Inferior parietal cortex (tissue), 1 donor: Measurements from ENCODE around the gene EFNA4.

Experiments
- DNase-seq: peaks from one replicate; pipeline ENCODE4 v3.0.0-alpha.2; 2016; ENCODE audit errors: extremely low spot score

EFNA4 gene

DNA sequence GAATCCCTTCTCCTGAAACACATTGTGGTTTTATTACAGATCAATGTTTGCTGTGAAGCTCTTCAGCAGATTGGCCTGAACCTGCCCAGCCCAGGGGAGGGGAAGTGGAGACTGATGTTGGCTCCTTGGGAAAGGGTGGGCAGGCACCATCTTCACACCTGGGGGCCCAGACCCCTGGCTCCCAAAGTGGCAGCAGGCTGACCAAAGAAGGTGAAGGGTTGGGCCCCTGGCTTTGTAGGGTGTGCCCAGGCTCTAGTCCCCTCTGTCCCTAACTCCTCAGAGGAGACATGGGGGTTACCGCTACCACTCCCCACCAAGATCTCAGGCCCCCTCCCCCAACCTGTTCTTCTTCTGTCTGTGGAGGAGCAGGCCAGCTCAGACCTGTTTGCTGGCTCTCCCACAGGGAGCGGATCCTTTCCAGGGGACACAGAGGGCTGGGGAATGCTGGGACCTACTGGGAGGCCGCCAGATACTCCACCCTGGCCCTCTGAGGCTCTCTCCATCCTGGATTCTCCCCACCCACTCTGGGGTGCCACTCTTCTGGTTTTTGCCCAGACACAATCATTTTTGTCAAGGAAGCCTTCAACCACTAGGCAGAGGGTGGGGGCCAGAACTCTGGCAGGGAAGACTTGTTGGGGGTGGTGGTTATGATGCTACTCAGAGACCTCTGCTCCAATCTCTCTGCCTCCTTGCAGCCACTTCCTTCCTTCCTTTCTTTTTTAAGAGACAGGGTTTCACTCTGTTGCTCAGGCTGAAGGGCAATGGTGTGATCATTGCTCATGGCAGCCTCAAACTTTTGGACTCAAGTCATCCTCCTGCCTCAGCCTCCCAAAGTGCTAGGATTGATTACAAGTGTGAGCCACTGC, 10.1 kb downstream of the EFNA4 start:
- DNase-seq: no peak

DNA sequence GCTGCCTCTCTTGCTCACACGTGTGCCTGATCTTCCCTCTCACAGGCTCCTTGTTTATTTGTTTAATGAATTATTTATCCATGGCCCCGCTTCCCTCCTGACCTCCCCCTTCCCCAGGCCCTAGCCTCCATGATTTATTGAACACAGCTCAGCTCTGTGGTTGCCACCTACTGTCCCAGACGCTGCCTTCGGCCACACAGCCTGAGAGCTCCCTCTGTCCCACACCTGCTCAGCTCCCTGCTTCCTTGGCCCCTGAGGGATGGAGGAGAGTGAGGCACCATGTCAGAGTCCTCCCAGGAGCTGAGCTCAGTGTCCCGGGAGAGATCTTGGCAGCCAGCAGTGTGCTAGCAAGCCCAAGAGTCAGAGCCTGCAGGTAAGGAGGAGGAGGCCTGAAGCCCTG, 12.0 kb downstream of the EFNA4 start:
- no peak for DNase-seq

DNA sequence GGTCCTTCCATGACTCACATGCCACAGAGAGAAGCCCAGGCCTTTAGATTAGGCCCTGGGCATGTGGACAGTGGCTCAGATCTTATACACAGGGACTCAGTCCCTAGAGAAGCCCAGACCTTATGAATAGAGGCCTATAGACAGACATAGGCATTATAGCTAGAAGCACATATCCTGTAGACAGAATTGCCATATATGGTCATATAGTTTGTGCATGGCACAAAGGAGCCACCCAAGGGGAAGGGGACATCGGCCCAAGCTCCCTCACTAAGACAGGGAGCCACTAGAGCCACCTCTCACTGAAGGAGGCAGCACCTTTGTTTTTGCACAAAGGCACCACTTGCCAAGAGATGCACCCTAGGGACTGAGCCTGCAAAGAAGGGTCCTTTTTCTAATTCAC, 12.8 kb downstream of the EFNA4 start:
- no peak for DNase-seq

DNA sequence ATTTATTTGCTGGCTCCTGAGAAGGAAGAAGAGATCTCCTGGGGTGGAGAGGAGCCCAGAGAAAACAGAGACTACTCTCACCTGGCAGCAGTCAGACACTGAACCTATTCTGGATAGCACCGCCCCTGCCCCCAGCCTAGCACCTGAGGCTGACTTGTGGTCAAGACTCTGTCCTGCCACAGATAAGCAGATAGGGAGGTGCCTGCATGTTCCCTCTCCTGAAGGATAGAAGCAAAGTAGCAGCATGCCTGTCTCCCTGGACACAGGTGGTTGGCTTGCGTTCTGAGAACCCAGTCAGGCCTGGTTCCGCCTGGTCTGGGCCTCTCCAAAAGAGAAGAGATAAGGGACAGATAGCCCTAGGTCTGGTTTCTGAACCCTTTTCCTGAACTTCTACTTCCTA, 13.8 kb downstream of the EFNA4 start:
- no peak for DNase-seq

DNA sequence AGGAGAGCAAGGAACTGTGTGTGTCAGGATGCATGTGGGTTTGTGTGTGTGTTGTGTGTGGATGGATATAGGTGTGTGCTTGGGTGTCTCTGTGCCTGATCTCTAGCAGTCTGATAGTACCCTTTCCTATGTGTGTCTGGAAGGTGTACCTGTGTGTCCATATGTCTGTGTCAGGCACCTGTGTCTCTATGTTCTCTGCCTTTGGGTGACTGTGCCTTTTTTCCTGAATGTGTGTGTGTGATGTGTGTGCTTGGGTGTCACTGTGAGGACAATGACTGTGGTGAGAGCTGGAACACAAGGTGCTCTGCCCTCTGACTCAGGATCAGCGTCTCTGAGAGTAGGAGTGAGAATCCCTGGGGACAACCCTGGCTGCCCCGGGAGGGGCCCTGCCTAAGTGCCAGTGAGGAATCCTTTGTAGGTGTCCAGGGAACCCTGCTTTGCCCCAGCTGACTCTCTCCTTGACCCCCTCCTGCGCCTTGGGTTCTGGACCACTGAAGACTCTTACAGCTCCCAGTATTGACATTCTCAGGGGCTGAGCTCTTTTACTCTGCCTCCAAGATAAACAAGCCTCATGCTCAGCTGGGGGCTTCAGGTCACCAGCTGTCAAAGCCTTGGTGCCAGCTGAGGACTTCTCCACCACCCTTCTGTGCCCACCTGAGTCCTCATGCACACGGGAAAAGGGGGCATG, 14.4 kb downstream of the EFNA4 start:
- no peak for DNase-seq

DNA sequence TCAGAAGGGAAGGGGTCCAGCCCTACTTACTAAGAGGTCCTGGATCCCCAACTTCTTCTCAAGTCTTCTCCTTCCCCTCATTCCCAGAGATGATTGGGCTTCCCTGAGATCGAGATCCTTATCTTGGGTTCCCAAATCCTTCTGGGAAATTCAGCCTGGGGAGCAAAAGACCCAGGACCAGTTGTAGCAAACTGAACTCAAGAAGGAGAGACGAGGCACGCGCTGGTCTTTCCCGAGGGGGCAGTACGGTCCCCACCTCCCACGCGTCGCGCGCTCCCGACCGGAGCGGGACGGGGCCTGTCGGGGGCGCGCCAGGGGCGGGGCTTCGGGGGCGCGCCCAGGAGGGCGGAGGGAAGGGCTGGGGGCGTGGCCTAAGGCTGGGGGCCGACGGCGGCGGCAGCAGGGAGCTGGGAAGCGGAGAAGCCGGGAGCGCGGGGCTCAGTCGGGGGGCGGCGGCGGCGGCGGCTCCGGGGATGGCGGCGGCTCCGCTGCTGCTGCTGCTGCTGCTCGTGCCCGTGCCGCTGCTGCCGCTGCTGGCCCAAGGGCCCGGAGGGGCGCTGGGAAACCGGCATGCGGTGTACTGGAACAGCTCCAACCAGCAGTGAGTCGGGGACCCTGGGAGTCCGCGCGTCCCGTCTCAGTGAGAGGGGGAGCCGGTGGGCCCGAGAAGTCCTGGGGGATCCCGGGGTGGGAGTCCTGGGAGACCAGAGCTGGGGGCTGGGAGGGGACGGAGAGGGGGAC, 15.1 kb downstream of the EFNA4 start, which contains the start of gene EFNA3:
Gene EFNA3, plus strand, starts transcription at position 369 of the 741 bp plus-strand sequence. Its CDS starts 105 bp downstream, at position 474.
- no peak for DNase-seq

DNA sequence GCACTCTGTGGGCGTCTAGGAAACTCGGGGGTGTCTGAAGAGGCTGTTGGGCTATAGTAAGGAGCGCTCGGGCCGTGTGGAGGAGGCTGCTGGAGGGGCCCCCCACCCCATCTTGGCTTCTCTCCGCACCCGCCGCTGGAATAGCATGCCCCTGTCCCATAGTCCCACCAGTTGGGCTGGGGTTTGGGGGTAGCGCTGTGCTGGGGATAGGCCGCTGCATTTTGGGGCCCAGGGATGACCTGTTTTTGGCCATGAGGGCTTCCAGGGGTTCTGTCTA, 15.6 kb downstream of the EFNA4 start:
- no peak for DNase-seq

DNA sequence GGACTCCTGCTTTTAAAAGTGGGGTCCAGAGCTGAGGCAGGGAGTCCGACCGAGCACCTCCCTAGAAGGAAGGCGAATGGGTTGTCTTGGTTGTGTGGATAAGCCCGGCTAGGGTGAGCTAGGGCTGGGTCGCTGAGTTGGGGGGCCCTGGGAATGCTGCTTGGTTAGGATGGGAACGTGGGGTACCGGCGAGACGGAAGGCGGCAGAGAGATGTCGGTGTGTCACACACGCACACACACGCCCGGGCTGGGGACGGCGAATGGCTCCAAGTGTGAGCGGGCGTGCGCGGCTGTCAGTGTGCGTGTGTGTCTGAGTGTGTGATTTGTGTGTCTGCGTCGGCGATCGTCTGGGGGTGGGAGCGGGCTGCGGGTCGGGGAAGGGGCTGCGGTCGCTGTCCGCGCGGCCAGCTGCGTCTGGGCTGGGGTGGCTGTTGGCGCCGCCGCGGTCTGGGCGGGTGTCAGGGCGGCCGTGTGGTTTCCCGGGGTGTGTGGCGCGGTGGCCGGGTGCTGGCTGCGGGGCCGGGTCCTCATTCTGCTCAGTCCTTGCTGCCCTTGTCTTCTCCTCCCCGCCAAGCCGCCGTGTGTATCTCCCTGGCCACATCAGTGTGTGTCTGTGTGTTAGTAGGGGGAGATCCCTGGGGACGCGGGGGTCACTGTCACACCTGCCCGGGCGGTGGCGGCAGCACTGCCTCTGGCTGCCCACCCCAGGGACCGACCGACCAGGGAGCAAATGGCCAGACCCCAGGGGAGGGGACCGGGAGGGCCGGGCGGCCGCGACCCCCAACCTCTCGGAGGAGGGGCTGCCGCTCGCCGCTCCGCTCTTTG, 16.2 kb downstream of the EFNA4 start:
- no peak for DNase-seq

DNA sequence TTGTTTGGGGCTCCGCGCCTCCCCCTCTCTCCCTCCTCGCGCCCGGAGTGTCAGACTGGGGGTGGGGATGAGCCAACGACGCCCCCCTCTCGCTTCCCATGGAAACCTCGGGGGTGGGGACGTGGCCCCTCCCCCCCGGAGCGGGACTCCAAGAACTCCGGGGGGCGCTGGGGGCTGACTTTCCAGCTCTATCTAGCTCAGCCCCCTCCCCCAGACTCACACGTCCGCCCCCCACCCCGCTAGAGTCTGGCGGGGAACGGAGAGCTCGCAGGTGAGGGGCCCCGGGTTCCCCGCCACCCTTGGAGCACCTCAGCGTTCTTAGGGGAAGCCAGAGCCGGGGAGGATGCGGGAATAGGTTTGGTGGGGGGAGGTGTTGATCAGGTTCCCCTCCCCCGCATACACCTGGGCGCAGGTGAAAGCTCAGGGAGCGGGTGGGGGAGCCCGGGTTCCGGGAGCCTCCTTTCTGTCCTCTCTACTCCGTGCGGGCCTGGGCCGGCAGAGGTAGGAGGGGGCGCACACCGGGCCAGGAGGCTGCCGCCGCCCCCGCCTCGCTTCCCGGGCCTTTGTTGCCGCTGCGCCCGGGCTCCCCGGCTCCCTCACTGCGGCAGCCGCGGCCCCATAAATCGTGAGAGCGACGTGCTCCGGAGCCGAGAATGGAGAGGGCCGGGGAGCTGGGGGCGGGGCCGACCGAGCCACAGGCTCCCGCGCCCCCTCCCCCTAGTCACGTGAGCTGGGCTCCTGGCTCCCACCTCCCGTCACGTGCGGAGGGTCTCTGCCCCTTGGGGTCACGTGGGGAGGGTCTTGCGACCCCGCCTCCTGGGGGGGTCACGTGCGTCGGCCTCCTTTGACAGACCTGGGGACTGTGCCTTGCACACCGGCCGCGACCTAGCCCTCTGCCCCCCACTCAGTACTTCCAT, 17.0 kb downstream of the EFNA4 start:
- DNase-seq: no peak

DNA sequence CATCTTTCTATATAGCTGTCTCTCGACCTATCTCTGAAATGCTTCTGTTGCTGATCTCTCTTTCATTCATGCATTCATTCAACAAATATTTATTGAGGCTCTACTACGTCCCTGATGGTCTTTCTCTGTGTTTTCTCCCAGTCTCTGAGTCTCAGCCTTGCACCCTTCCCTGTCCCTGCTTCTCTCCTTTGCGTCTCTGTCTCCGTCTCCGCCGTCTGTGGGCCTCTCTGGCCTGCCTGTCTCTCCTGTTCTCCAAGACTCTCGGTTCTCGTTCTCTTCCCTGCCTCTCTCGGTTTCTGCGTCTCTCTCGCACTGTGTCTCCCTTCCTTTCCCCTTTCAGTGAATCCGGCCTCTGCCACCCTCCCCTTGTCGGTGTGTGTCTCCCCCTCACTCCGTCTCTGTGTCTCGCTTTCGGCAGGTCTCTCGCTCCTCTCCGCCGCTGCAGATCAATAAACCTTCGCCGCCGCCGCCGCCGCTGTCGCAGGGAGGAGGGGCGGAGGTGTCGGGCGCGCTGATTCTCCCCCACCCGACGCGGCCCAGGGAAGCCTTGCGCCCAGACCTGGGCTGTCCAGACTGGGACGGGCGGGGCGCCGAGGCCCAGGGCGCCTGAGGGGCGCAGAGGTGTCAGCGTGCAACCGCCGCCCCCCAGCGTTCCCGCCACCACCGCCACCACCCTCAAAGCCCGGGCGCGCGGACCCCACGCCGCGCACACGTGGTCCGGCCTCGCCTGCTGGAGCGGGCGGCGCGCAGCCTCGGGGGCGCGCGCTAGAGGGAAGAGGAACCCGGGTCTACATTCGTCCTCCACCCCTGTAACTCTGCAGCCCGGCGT, 18.1 kb downstream of the EFNA4 start:
- DNase-seq: no peak

DNA sequence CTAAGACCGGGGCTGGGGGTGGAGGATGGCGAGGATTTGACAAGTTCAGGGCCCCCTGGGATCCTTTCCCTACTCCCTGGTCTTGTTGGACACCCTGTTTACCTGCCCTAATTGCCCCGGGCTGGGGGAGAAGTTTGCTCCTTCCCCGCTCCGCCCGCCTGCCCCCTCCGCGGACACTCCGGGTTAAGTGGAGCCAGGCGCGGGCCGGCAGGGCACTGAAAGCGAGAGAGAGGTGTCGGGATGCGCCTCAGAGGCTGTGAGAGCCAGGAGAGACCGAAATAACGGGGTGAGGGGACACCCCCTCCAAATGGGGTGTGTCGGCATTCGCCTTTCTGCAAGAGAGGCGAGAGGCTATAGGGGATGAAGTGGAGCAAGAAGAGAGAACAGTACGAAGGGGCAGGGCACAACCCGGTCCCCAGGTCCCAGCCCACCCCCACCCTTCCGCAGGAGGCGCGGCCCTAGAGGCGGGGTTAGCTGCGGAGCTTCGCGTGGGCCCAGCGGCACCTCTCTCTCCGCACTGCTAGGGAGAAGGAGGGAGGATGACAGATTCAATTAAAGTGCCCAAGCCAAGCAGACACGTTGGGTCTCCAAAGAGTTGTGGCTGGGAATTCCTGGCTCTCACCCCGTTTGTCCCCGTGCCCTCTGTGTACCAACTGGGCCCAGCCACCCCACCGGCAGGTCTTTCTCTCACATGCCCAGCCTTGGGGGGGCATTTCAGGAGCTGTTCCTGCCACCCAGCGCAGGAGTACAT, 18.9 kb downstream of the EFNA4 start:
- DNase-seq: no peak

DNA sequence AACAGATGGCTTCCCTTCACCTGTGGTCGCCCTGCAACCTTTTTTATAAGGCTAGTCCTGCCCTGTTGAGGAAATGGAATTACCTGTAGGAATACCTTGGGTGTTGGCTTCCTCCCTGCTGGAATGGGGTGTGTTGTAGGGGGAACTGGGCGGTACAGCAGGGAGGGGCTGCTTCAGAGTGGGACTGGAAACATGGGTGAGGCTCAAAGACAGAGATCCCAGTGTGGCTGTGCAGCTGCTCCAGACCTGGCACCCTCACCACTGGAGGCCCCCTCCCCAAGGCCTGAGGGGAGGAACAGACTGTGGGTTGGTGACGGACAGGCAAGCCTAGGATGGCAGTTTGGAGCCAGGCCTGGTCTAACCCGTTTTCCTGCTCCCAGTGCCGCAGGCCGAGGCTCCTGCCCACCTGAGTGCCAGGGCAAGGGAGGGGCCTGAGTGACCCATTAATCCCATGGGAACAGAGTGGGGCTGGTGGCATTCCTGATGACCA, 19.6 kb downstream of the EFNA4 start:
- no peak for DNase-seq

DNA sequence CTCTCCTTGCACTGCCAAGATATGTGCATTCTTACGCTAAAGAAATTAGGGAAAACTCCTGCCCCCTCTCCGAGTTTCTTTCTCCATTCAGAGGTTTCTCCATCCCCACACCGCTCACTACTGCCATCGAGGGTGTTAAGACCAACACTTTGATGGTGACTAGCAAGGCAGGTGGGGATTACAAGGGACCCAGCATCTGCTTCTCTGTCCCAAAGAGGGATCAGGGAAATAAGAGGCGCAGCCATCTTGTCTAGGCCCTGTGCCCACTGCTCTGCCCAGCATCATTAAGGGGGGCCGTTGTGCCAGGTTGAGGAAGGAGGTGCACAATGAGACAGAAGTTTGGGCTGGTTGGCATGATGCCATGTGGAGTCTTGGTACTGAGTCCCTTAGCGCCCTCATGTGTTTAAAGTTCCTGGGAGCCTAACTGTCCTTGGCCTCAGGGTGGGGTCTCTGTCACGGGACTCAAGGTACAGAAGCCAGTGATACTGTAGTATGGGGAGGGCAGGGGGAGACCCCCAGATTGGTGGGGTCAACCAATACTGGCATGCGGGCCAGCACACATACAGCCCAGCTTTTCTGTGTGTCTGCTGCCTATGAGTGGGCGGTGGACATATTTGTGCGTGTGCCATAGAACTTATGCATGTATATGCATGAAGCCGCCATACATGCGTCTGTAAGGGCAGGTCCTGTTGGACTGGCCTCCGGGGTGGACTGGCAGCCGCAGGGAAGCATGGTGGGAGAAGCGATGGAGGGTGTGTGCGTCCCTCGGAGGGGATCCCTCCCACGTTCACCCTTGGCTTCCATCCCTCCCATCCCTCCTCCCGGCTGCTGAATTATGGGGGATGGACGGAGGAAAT, 20.6 kb downstream of the EFNA4 start:
- no peak for DNase-seq

DNA sequence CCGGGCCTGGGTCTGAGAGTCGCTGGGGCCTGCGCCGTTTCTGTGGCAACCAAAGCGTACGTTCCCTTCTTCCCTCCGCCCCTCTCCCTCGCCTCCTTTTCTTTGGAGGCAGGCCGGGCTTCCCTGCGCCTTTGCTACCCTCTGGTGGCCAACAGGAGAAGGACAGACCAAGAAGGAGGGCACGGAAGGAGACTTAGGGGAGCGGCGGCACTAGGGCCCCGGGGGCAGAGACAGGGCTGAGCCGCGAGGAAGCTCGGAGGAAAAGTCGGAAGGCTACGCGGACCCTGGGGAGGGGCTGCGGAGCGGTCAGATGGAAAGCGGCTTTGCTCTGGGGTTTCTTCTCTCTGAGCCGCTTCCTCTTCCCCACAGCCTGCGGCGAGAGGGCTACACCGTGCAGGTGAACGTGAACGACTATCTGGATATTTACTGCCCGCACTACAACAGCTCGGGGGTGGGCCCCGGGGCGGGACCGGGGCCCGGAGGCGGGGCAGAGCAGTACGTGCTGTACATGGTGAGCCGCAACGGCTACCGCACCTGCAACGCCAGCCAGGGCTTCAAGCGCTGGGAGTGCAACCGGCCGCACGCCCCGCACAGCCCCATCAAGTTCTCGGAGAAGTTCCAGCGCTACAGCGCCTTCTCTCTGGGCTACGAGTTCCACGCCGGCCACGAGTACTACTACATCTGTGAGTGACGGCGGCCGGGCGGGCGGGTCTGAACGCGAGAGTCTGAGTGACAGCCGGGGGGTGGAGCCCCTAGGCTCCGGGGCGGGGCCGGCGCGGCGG, 21.4 kb downstream of the EFNA4 start:
- DNase-seq: peak; percentile 93

DNA sequence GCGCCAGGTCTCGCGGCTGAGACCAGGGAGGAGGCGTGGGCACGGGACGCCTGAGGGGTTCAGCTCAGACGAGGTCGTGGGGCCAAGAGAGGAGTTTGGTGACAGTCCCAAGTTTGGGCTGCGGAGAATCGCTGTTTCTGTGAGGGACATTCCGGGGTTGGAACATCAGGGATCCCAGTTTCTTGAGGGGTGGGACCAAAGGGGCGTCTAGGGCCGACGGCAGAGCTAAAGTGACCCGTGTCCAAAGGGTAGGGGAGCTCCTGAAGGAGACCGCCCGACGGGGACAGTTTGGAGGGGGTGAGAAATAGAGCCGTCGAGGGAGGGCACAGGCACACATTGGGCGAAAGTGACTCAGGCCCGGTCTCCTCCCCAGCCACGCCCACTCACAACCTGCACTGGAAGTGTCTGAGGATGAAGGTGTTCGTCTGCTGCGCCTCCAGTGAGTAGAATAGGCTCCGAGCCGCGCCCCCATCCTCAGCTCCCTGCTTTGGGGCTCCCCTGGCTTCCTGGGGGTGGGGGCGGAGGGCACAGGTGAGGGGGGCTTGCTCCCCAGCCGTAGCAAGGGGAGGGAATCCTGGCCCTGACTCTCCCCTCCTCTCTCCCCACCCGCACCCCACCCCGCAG, 22.1 kb downstream of the EFNA4 start:
- DNase-seq: no peak

DNA sequence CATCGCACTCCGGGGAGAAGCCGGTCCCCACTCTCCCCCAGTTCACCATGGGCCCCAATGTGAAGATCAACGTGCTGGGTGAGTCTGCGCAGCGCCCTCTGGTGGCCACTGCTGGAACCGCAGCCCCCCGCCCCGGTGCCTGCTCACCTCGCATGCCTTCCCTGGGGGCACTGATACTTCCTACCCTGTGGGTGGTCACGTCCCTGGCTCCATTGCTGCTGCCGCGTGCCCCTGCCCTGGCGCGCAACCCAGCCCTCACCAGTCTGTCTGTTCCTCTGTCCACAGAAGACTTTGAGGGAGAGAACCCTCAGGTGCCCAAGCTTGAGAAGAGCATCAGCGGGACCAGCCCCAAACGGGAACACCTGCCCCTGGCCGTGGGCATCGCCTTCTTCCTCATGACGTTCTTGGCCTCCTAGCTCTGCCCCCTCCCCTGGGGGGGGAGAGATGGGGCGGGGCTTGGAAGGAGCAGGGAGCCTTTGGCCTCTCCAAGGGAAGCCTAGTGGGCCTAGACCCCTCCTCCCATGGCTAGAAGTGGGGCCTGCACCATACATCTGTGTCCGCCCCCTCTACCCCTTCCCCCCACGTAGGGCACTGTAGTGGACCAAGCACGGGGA, 22.7 kb downstream of the EFNA4 start:
- DNase-seq: no peak
